M059J (cell line): ENCODE measurements around the gene VASN. TPM values are rescaled to one million over a fixed set of nuclear protein-coding genes. Genes with fewer than 3 reads are reported as not detected.

Source experiments
- DNase-seq: peaks from one replicate; pipeline ENCODE4 v3.0.0-alpha.2; 2012; ENCODE audit warnings: low read depth
- total RNA-seq: library from RNA; depleted of rRNA; stranded (reverse); fragments of >200 nt; shearing (Covaris generic); gene quantifications from 2 replicates; pipeline ENCODE4 v1.2.3, GENCODE V29; 2014; rRNA removed

The VASN gene
- total RNA-seq, 1 experiment from 2014 or later: 115 TPM

- DNase-seq: peak; percentile 94
These were observed 53.9 kb downstream of the VASN start, which contains the start of gene DNAJA3 for GRCh38 chr16:4425378-4426020. DNAJA3 (plus strand) TSS chr16:4425868; CDS start chr16:4425882, 14 bp downstream.

- DNase-seq: no peak
These were observed 54.5 kb downstream of the VASN start for GRCh38 chr16:4426021-4426684.

- DNase-seq: no peak
These were observed 55.2 kb downstream of the VASN start for GRCh38 chr16:4426722-4427372.

- no peak for DNase-seq
These were observed 56.9 kb downstream of the VASN start for GRCh38 chr16:4428500-4428899.

- DNase-seq: no peak
These were observed 59.4 kb downstream of the VASN start for GRCh38 chr16:4431023-4431422.

Other genes with a start within 250 kb of the VASN start
- gene SRL, start 129.8 kb upstream of the VASN start, total RNA-seq: not detected in 2 replicates
- 3.2 and 6.2 TPM in 2 replicates for gene TFAP4, start 98.8 kb upstream of the VASN start, total RNA-seq
- gene GLIS2, start 55.8 kb upstream of the VASN start, total RNA-seq: 0.22 and 1.1 TPM in 2 replicates
- gene PAM16, start 20.5 kb upstream of the VASN start, total RNA-seq: 38.6 and 61.5 TPM in 2 replicates
- gene CORO7, start 44.7 kb downstream of the VASN start, total RNA-seq: 8.7 and 13.1 TPM in 2 replicates
- gene DNAJA3, start 54.0 kb downstream of the VASN start, total RNA-seq: 68.2 and 69.0 TPM in 2 replicates
- gene NMRAL1, start 102.8 kb downstream of the VASN start, total RNA-seq: 118 and 126 TPM in 2 replicates
- gene HMOX2, start 104.5 kb downstream of the VASN start, total RNA-seq: 54.5 and 86.1 TPM in 2 replicates
- 16.0 and 20.9 TPM in 2 replicates for gene CDIP1, start 166.9 kb downstream of the VASN start, total RNA-seq
- gene C16orf96, start 184.5 kb downstream of the VASN start, total RNA-seq: not detected in 2 replicates
- gene UBALD1, start 243.0 kb downstream of the VASN start, total RNA-seq: 4.5 and 8.4 TPM in 2 replicates